Esophagus mucosa (tissue), 1 donor: Measurements from ENCODE around the gene HCN3. TPM values are rescaled to one million over a fixed set of nuclear protein-coding genes. Genes with fewer than 3 reads are reported as not detected.
"Not testable (repeated sequence)": the region's sequence is repeated elsewhere in the genome, so short reads cannot be mapped to it uniquely, and the experiment has no call there.

Experiments
- ATAC-seq: fragments of 200-7000 bp; cut with Tn5 transposase; one replicate; pipeline ENCODE4 v1.9.1; 2020
- total RNA-seq: library from RNA; stranded (reverse); gene quantifications from one replicate; pipeline ENCODE4 v1.2.4, GENCODE V29; 2023
- donor health status: DM: yes; HTN: yes; CAD: no.

HCN3 gene
- total RNA-seq, result 1.7 TPM

GRCh38 chr1:155277070-155277901, at the start of gene HCN3:
TSS of gene HCN3 (plus strand) at chr1:155277463. CDS start at chr1:155277591, 128 bp downstream.
- peak; percentile 89 for ATAC-seq

GRCh38 chr1:155228096-155228427, 49.2 kb upstream of the HCN3 start:
- no peak for ATAC-seq

GRCh38 chr1:155231302-155231701, 46.0 kb upstream of the HCN3 start:
- not testable (repeated sequence) for ATAC-seq

GRCh38 chr1:155232001-155232978, 45.0 kb upstream of the HCN3 start:
- not testable (repeated sequence) for ATAC-seq

GRCh38 chr1:155233502-155233901, 43.8 kb upstream of the HCN3 start:
- ATAC-seq, result not testable (repeated sequence)

- peak; percentile 44 for ATAC-seq
These were observed 41.9 kb upstream of the HCN3 start for GRCh38 chr1:155235375-155235774.

- no peak for ATAC-seq
These were observed 40.8 kb upstream of the HCN3 start for GRCh38 chr1:155236451-155236850.

GRCh38 chr1:155241069-155241679, 36.1 kb upstream of the HCN3 start:
- peak; percentile 62 for ATAC-seq

GRCh38 chr1:155241841-155242264, 35.4 kb upstream of the HCN3 start:
- peak; percentile 17 for ATAC-seq

- ATAC-seq, result peak; percentile 1
These were observed 34.4 kb upstream of the HCN3 start for GRCh38 chr1:155242805-155243358.

- ATAC-seq, result peak; percentile 85
These were observed 32.7 kb upstream of the HCN3 start for GRCh38 chr1:155244368-155245162.

- ATAC-seq, result no peak
These were observed 32.1 kb upstream of the HCN3 start for GRCh38 chr1:155245163-155245524.

- ATAC-seq, result not testable (repeated sequence)
These were observed 30.5 kb upstream of the HCN3 start for GRCh38 chr1:155246796-155247195.

- ATAC-seq, result no peak
These were observed 29.4 kb upstream of the HCN3 start for GRCh38 chr1:155247667-155248553.

- ATAC-seq, result peak; percentile 0
These were observed 27.0 kb upstream of the HCN3 start for GRCh38 chr1:155250246-155250632.

GRCh38 chr1:155250633-155251449, 26.4 kb upstream of the HCN3 start:
- ATAC-seq, result peak; percentile 86

- ATAC-seq, result no peak
These were observed 25.7 kb upstream of the HCN3 start for GRCh38 chr1:155251566-155251965.

- ATAC-seq, result no peak
These were observed 24.1 kb upstream of the HCN3 start for GRCh38 chr1:155253208-155253607.

GRCh38 chr1:155253797-155254196, 23.5 kb upstream of the HCN3 start:
- ATAC-seq, result peak; percentile 15

GRCh38 chr1:155254228-155254713, 23.0 kb upstream of the HCN3 start:
- ATAC-seq, result peak; percentile 5
